ENCODE measurements around the gene NSUN4. TPM values are rescaled to one million over a fixed set of nuclear protein-coding genes. Genes with fewer than 3 reads are reported as not detected.
A peak's percentile ranks its signal among the peaks of the same experiment; 100 is the strongest.
"Not testable (repeated sequence)": the region's sequence is repeated elsewhere in the genome, so short reads cannot be mapped to it uniquely, and the experiment has no call there.

Gene NSUN4
- total RNA-seq, 1 donor = 22.9 TPM

DNA sequence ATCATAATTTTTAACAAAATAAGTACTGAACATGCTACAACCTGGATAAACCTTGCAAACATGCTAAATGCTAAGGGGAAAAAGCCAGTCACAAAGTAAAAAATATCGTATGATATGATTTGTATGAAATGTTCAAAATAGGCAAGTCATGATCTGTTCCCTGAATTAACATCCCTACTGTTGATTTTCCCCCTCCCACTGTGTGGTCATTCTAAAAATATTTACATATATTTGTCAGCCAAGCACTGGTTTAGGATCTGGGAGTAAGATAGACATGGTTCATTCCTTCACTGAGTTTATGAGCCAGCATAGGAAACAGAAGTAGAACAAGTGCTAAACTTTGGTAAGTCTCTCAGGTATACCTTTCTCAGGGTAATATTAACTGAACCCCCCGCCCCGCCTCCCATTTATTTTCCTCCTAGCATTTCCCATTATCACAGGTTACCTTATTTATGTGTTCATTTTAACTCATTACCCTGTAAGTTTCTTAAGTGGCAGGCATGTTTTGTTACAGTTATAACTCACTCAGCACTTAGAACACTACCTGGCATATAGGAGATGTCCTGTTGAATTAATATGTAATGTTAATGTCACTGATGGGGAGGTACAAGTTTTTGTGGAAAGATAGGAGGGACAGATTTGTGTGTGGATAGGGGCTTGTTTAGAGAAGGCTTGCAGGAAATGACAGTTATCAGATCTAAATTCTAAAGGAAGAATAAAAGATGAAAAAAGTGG, 24.8 kb upstream of the NSUN4 start:
- TF ChIP-seq, protein P1, sequence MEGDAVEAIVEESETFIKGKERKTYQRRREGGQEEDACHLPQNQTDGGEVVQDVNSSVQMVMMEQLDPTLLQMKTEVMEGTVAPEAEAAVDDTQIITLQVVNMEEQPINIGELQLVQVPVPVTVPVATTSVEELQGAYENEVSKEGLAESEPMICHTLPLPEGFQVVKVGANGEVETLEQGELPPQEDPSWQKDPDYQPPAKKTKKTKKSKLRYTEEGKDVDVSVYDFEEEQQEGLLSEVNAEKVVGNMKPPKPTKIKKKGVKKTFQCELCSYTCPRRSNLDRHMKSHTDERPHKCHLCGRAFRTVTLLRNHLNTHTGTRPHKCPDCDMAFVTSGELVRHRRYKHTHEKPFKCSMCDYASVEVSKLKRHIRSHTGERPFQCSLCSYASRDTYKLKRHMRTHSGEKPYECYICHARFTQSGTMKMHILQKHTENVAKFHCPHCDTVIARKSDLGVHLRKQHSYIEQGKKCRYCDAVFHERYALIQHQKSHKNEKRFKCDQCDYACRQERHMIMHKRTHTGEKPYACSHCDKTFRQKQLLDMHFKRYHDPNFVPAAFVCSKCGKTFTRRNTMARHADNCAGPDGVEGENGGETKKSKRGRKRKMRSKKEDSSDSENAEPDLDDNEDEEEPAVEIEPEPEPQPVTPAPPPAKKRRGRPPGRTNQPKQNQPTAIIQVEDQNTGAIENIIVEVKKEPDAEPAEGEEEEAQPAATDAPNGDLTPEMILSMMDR (IDR thresholded peaks at IDR 0.05; ENCODE audit: insufficient read depth, low read depth, low read length) = no peak
- no peak overlapping the region for H3K4me3 ChIP-seq (ENCODE audit: low read depth, low read length)
- DNase-seq (ENCODE audit: low read depth) = peak; percentile 24

DNA sequence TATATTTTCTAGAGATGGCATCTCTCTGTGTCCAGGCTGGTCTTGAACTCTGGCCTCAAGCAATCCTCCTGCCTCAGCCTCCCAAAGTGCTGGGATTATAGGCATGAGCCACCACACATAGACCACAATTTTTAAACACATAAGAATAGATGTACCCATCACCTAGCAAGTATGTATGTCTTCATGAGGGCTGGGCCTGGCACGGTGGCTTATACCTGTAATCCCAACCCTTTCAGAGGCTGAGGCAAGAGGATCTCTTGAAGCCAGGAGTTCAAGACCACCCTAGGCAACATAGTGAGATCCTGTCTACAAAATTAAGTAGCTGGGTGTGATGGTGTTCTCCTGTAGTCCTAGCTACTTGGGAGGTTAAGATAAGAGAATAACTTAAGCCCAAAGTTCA, 23.3 kb upstream of the NSUN4 start:
- DNase-seq (ENCODE audit: low read depth) = no peak
- H3K4me3 ChIP-seq (ENCODE audit: low read depth, low read length) = no peak overlapping the region
- TF ChIP-seq, protein P1 (IDR thresholded peaks at IDR 0.05; ENCODE audit: insufficient read depth, low read depth, low read length) = no peak

DNA sequence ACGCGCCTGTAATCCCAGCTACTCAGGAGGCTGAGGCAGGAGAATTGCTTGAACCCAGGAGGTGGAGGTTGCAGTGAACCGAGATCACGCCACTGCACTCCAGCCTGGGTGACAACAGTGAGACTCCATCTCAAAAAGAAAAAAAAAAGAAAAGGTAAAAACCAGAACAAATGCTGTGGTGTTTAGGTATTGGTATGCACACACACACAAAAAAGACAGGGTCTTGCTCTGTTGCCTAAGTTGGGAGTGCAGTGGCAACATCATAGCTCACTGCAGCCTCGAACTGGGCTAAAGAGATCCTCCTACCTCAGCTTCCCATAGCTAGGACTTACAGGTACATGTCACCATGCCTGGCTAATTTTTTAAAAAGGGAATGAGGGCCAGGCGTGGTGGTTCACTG, 21.3 kb upstream of the NSUN4 start:
- DNase-seq (ENCODE audit: low read depth); H3K4me3 ChIP-seq (ENCODE audit: low read depth, low read length): not testable (repeated sequence)

DNA sequence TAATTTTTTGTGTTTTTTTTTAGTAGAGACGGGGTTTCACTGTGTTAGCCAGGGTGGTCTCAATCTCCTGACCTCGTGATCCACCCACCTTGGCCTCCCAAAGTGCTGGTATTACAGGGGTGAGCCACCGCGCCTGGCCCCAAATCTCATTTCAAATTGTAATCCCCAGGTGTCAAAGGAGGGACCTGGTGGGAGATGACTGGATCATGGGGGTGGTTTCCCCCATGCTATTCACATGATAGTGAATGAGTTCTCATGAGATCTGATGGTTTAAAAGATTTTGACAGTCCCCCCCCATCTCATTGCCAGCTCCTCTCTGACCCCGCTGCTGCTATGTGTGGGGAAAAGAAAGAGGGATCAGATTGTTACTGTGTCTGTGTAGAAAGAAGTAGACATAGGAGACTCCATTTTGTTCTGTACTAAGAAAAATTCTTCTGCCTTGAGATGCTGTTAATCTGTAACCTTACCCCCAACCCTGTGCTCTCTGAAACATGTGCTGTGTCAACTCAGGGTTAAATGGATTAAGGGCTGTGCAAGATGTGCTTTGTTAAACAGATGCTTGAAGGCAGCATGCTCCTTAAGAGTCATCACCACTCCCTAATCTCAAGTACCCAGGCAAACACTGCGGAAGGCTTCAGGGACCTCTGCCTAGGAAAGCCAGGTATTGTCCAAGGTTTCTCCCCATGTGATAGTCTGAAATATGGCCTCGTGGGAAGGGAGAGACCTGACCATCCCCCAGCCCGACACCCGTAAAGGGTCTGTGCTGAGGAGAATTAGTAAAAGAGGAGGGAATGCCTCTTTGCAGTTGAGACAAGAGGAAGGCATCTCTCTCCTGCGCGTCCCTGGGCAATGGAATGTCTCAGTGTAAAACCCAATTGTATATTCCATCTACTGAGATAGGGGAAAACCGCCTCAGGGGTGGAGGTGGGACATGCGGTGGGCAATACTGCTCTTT, 20.4 kb upstream of the NSUN4 start:
- DNase-seq (ENCODE audit: low read depth); H3K4me3 ChIP-seq (ENCODE audit: low read depth, low read length): not testable (repeated sequence)

DNA sequence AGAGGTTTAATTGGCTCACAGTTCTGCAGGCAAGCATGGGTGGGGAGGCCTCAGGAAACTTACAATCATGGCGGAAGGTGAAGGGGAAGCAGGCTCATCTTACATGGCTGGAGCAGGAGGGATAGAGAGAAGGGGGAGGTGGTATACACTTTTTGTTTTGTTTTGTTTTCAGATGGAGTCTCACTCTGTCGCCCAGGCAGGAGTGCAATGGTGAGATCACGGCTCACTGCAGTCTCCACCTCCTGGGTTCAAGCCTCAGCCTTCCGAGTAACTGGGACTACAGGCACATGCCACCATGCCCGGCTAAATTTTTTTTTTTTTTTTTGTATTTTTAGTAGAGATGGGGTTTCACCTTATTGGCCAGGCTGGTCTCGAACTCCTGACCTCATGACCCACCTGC, 18.4 kb upstream of the NSUN4 start:
- not testable (repeated sequence) for DNase-seq (ENCODE audit: low read depth); H3K4me3 ChIP-seq (ENCODE audit: low read depth, low read length)

DNA sequence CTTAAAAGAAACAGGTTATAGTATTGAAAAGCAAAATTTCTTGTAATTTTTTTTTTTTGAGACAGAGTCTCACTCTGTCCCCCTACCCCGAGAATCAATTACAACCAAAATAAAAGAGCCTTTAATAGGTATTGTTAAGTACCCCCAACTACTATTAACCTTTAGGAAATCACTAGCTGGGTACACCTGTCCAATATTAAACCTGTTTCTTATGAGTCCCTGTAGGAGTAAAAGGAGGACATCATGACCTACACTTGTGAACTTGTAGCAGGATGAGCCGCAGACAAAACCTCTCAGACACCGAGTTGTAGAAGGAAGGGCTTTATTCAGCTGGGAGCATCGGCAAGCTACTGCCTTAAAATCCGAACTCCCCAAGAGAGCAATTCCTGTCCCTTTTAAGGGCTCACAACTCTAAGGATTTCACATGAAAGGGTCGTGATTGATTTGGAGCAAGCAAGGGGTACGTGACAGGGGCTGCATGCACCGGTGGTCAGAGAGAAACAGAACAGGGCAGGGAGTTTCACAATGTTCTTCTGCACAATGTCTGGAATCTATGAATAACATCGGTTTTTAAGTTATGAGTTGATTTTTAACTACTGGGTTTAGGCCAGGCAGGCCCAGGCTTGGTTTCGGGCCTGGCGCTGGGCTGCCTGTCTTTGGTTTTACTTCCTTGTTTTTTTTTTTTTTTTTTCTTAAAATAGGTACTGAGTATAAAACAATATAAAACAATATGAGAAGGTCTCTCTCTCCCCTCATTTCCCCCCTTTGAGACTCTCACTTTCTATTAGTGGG, 15.1 kb upstream of the NSUN4 start:
- not testable (repeated sequence) for H3K4me3 ChIP-seq (ENCODE audit: low read depth, low read length)

GRCh38 chr1:46328182-46328581, 12.4 kb upstream of the NSUN4 start:
- not testable (repeated sequence) for H3K4me3 ChIP-seq (ENCODE audit: low read depth, low read length); DNase-seq (ENCODE audit: low read depth)

More for the DNA sequence above, 15.1 kb upstream of the NSUN4 start:
- DNase-seq (ENCODE audit: low read depth) = not testable (repeated sequence)

DNA sequence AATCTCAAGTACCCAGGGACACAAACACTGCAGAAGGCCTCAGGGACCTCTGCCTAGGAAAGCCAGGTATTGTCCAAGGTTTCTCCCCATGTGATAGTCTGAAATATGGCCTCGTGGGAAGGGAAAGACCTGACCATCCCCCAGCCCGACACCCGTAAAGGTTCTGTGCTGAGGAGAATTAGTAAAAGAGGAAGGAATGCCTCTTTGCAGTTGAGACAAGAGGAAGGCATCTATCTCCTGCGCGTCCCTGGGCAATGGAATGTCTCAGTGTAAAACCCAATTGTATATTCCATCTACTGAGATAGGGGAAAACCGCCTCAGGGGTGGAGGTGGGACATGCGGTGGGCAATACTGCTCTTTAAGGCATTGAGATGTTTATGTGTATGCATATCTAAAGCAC, 10.8 kb upstream of the NSUN4 start:
- not testable (repeated sequence) for DNase-seq (ENCODE audit: low read depth); H3K4me3 ChIP-seq (ENCODE audit: low read depth, low read length)

- not testable (repeated sequence) for H3K4me3 ChIP-seq (ENCODE audit: low read depth, low read length); DNase-seq (ENCODE audit: low read depth)
Observed at GRCh38 chr1:46330381-46330780, 10.2 kb upstream of the NSUN4 start.

GRCh38 chr1:46331786-46332540, 8.6 kb upstream of the NSUN4 start:
- H3K4me3 ChIP-seq (ENCODE audit: low read depth, low read length); DNase-seq (ENCODE audit: low read depth): not testable (repeated sequence)

All from fibroblast of villous mesenchyme (primary cell).